HG02981 (cell line): ENCODE data around the gene TEKT3.

Experiments used
- ATAC-seq: cut with Tn5 transposase; IDR thresholded peaks from one replicate; pipeline ENCODE4 v1.9.1; 2021; ENCODE audit warnings: mild to moderate bottlenecking, moderate library complexity; ENCODE audit not compliant: unreplicated experiment

Gene TEKT3

DNA sequence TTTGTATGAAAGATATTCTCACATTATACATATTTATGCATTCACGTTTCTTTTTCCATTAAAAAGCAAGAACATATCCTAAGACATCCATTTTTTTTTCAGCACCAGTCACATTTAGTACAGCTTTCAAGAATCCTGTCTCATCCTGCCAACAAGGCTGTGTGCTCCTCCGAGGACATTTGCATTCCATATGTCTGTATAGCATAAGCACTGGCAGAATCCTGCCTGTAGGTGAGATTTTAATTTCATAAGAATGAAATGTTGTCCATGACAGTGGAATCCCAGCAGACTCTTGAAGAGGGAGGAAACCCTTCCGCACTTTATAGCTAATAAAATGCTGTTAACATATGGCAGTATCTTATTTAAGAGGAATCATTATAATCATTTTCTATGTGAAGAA is 73.4 kb downstream of the TEKT3 start:
- no peak for ATAC-seq

- no peak for ATAC-seq
Measured at GRCh38 chr17:15266325-15267125, 74.9 kb downstream of the TEKT3 start.

DNA sequence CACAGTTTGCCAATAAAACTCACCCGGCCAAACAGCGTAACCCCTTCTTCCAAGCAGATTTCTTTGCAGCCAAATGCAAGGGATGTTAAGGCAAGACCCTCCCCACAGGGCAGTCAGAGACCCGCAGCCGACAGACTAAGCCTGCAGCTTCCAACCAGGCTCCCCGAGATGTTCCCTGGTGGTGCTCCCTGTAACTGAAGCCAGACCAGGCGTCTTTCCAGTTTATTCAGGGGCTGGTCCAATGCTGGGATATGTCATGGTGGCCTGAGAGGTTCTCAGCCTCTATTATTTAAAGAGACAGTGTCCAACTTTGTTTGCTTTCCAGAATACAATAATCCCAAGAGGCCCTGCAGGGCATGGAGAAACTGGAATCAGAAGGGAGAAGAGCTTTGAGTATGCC is 76.3 kb downstream of the TEKT3 start, which contains the start of gene PMP22:
TSS of gene PMP22 (minus strand) at position 196 of the 400 bp plus-strand sequence. CDS start 4,599 bp downstream, outside the sequence.
- ATAC-seq: no peak

- ATAC-seq: no peak
Measured at GRCh38 chr17:15264542-15264941, 76.9 kb downstream of the TEKT3 start.

GRCh38 chr17:15263680-15264079 is 77.7 kb downstream of the TEKT3 start:
- no peak for ATAC-seq

- no peak for ATAC-seq
Measured at GRCh38 chr17:15263206-15263579, 78.2 kb downstream of the TEKT3 start.

GRCh38 chr17:15262291-15263205 is 78.8 kb downstream of the TEKT3 start:
- ATAC-seq: no peak

GRCh38 chr17:15261802-15262290 is 79.6 kb downstream of the TEKT3 start:
- no peak for ATAC-seq

- ATAC-seq: no peak
Measured at GRCh38 chr17:15261258-15261801, 80.1 kb downstream of the TEKT3 start.

DNA sequence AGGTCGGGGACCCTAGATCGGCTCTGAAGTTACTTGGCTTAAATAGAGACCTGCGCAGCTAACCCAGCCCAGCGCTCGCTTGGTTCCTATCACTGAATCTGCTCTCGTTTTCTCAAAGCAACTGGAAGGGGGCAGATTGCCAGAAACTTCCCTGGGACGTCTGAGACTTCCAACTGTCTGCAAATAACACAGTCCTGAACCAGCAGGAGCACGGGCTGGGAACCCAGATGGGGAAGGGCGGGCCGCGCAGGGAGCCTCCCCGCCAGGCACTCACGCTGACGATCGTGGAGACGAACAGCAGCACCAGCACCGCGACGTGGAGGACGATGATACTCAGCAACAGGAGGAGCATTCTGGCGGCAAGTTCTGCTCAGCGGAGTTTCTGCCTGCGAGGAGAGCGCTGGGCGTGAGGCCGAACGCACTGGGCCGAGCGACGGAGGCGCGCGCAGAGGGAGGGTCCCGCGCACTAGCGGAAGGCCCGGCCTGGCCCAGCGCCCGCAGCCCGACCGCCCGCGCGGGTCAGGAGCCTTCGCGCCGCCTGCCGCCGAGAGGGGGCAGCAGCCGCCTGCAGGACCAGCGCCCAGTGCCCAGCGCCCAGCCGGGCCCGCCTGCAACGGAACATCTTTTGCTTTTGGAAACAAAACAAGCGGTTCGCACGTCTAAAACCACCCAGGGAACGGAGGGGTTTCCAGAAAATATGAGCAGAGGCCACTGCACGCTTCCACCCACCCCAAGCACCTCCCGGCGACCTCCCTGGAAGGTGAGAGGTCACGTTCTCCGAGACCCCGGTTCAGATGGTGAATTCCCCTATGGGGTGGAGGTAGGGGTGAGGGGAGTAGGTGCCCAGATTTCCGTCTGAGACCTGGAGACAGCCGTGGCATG is 80.8 kb downstream of the TEKT3 start:
- ATAC-seq: no peak

DNA sequence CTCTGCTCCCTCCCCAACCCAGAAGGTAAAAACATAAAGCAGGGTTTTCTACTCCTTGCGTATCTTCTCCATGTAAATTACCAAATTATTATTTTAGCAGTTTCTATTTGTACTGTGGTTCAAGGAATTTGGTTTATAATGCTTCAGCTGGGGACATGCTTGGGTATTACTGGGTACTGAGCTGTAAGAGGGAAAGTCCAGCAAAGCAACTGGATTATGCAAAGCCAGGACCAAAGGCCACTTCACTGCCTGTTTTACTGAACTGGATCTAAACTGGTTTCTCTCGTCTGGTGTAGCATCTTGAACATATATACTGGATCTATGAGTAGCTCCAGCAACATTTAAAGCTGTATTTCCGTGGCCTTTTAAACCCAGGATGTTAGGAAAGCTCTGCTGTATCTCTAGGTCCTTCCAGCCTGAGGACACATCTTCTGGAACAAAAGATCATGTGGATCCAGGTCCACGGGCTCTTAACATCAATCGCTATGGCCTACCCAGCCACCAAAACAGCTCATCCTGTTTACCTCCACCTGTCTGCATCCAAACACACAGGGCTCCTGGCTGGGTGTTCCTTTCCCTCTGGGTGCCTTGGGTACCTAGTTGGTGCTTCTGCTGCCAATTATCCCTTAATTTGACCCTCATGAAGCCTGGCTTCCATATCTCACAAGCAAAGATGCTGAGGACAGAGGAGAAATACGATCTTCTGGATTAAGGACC is 83.4 kb downstream of the TEKT3 start:
- no peak for ATAC-seq

DNA sequence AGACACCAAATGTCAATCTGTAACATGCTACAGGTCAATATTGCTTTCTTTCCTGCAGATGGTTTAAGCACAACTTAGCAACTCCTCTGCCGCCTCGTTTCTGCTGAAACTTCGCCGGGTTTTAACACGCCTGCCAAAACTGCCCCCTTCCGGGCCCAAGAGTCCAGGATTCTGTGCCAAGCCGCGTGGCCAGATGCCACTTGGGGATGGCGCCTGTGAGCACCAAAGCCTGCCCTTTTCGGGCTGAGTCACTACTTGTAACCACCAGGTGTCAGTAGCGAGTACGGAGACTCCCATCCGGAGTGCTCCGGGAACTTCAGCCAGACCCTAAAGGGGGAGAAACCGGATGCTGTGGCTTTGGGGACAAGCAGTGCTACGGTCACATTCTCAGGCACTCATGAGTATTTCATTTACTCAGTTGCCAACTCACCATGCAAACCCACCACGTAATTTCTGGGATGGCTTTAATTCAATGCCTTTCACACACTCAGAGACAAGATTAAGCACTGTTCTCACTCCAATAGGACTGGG is 84.1 kb downstream of the TEKT3 start:
- ATAC-seq: peak; percentile 71

- ATAC-seq: no peak
Measured at GRCh38 chr17:15256689-15257088, 84.7 kb downstream of the TEKT3 start.

GRCh38 chr17:15255713-15256454 is 85.5 kb downstream of the TEKT3 start:
- ATAC-seq: no peak
